H1 (cell line): Measurements from ENCODE around the gene TRIM62. TPM values are rescaled to one million over a fixed set of nuclear protein-coding genes. Genes with fewer than 3 reads are reported as not detected.

Experiments
- CTCF ChIA-PET: fragments of 300-600 bp; sonication (Branson Sonifier 250); formaldehyde crosslinking; loops from one replicate; lab custom pipeline; 2021; ENCODE audit not compliant: partially characterized antibody; lab: Charles Lee
- POLR2A ChIA-PET: fragments of 300-600 bp; sonication (Branson Sonifier 250); formaldehyde crosslinking; loops from one replicate; lab custom pipeline; 2021; ENCODE audit warnings: inconsistent platforms; ENCODE audit not compliant: partially characterized antibody; lab: Charles Lee
- DNase-seq, 2 experiments: peaks; one replicate each; pipeline versions ENCODE4 v3.0.0 to v3.0.0-alpha.2; 2010 to 2022; ENCODE audit warnings: low spot score in 2 of 2, low read depth in 1 of 2, mixed read lengths in 1 of 2
- FAIRE-seq: peaks from 2 replicates; lab custom pipeline; 2011; peaks lifted over from hg19 to GRCh38; lab: Jason Lieb, UNC
- H2AFZ ChIP-seq: 2 replicates; pipeline ENCODE4 v1.8.1; 2012; ENCODE audit warnings: low read length, inconsistent platforms
- H2AK5ac ChIP-seq: 2 replicates; pipeline ENCODE4 v1.6.1; 2013; ENCODE audit warnings: low read depth, low read length
- H2BK120ac ChIP-seq: replicated peaks from 2 replicates; pipeline ENCODE3; 2013; ENCODE audit warnings: low read depth, low read length, inconsistent platforms
- H2BK12ac ChIP-seq: 2 replicates; pipeline ENCODE4 v1.6.1; 2013; ENCODE audit warnings: low read depth, low read length
- H2BK15ac ChIP-seq: 2 replicates; pipeline ENCODE4 v1.6.1; 2013; ENCODE audit warnings: low read length
- H2BK20ac ChIP-seq: 2 replicates; pipeline ENCODE4 v1.6.1; 2013; ENCODE audit warnings: low read length
- H2BK5ac ChIP-seq: 2 replicates; pipeline ENCODE4 v1.6.1; 2013; ENCODE audit warnings: low read depth, low read length
- H3K14ac ChIP-seq: 2 replicates; pipeline ENCODE4 v1.6.1; 2013; ENCODE audit warnings: inconsistent platforms; ENCODE audit not compliant: insufficient read length
- H3K18ac ChIP-seq: 2 replicates; pipeline ENCODE4 v1.6.1; 2013; ENCODE audit warnings: low read length; ENCODE audit errors: extremely low read depth
- H3K23ac ChIP-seq: 2 replicates; pipeline ENCODE4 v1.6.1; 2013; ENCODE audit warnings: inconsistent platforms; ENCODE audit not compliant: insufficient read length
- H3K23me2 ChIP-seq: 2 replicates; pipeline ENCODE4 v1.6.1; 2013; ENCODE audit warnings: low read depth, low read length
- H3K27ac ChIP-seq: 2 replicates; pipeline ENCODE4 v1.6.1; 2011; ENCODE audit warnings: low read depth, low read length, inconsistent platforms
- H3K27me3 ChIP-seq, 4 experiments: replicated peaks in 1 of 4; 1 replicate in 1 of 4; 2 replicates in 3 of 4; pipeline versions ENCODE4 v1.6.1 to v1.8.1; 2011 to 2013; ENCODE audit warnings: low read length in 3 of 4, mild to moderate bottlenecking in 3 of 4, inconsistent platforms in 2 of 4, mixed read lengths in 2 of 4, moderate library complexity in 1 of 4; ENCODE audit not compliant: control insufficient read depth in 3 of 4, insufficient read depth in 3 of 4; ENCODE audit errors: extremely low read depth in 1 of 4
- H3K36me3 ChIP-seq, 4 experiments: 2 replicates each; pipeline versions ENCODE4 v1.6.1 to v1.8.1; 2011 to 2013; ENCODE audit warnings: mild to moderate bottlenecking in 4 of 4, low read length in 3 of 4, moderate library complexity in 2 of 4, control low read depth in 1 of 4, inconsistent platforms in 1 of 4; ENCODE audit not compliant: insufficient read depth in 4 of 4, control insufficient read depth in 2 of 4
- H3K4ac ChIP-seq: replicated peaks from 2 replicates; pipeline ENCODE3; 2013; ENCODE audit warnings: low read length, low read depth, mixed read lengths, inconsistent platforms; ENCODE audit not compliant: insufficient read length
- H3K4me1 ChIP-seq, 4 experiments: replicated peaks in 1 of 4; 1 replicate in 1 of 4; 2 replicates in 3 of 4; pipeline versions ENCODE4 v1.6.1 to v1.8.1; 2011 to 2013; ENCODE audit warnings: low read length in 3 of 4, inconsistent platforms in 2 of 4, mixed read lengths in 1 of 4; ENCODE audit not compliant: insufficient read depth in 4 of 4, control insufficient read depth in 3 of 4
- H3K4me2 ChIP-seq, 2 experiments: 2 replicates each; pipeline versions ENCODE4 v1.6.1 to v1.8.1; 2011 to 2013; ENCODE audit warnings: low read depth in 2 of 2, low read length in 2 of 2, control low read depth in 1 of 2, inconsistent platforms in 1 of 2, mild to moderate bottlenecking in 1 of 2; ENCODE audit not compliant: insufficient read depth in 1 of 2
- H3K4me3 ChIP-seq, 4 experiments: fragments of 200-600, 300-600 bp in 1 of 4; sonication (generic), shearing (Covaris generic), sonication (Bioruptor Twin) in 1 of 4; 2 replicates each; pipeline versions ENCODE4 v1.5.1 to v1.8.1; 2011 to 2016; ENCODE audit warnings: low read length in 4 of 4, low read depth in 3 of 4, control low read depth in 2 of 4, inconsistent platforms in 2 of 4, mild to moderate bottlenecking in 2 of 4, mixed read lengths in 1 of 4, moderate library complexity in 1 of 4; ENCODE audit not compliant: insufficient read depth in 2 of 4; ENCODE audit errors: extremely low read depth in 1 of 4
- H3K56ac ChIP-seq: replicated peaks from 2 replicates; pipeline ENCODE3; 2013; ENCODE audit warnings: low read depth, mild to moderate bottlenecking, mixed read lengths, low read length, inconsistent platforms; ENCODE audit not compliant: insufficient read length
- H3K79me1 ChIP-seq: 2 replicates; pipeline ENCODE4 v1.6.1; 2013; ENCODE audit warnings: low read depth, low read length, control low read depth
- H3K79me2 ChIP-seq, 2 experiments: 2 replicates each; pipeline versions ENCODE4 v1.6.1 to v1.8.1; 2012 to 2013; ENCODE audit warnings: low read length in 2 of 2, mild to moderate bottlenecking in 2 of 2, inconsistent platforms in 1 of 2; ENCODE audit not compliant: insufficient read depth in 2 of 2, control insufficient read depth in 1 of 2
- H3K9ac ChIP-seq, 4 experiments: replicated peaks in 1 of 4; 1 replicate in 1 of 4; 2 replicates in 3 of 4; pipeline versions ENCODE4 v1.6.1 to v1.8.1; 2011 to 2013; ENCODE audit warnings: low read depth in 3 of 4, low read length in 3 of 4, control low read depth in 2 of 4, mild to moderate bottlenecking in 2 of 4, moderate library complexity in 2 of 4, inconsistent platforms in 1 of 4; ENCODE audit errors: extremely low read depth in 1 of 4
- H3K9me3 ChIP-seq, 2 experiments: 2 replicates each; pipeline versions ENCODE4 v1.6.1 to v1.8.1; 2012 to 2013; ENCODE audit warnings: mild to moderate bottlenecking in 2 of 2, moderate library complexity in 2 of 2, control low read depth in 1 of 2, inconsistent platforms in 1 of 2, low read depth in 1 of 2, low read length in 1 of 2, mixed read lengths in 1 of 2; ENCODE audit not compliant: insufficient read depth in 2 of 2
- H4K20me1 ChIP-seq, 2 experiments: replicated peaks in 1 of 2; 2 replicates each; pipeline versions ENCODE3 to v1.8.1; 2011 to 2013; ENCODE audit warnings: inconsistent platforms in 2 of 2, low read length in 2 of 2, mild to moderate bottlenecking in 1 of 2; ENCODE audit not compliant: insufficient read depth in 2 of 2, control insufficient read depth in 1 of 2
- H4K5ac ChIP-seq: 2 replicates; pipeline ENCODE4 v1.6.1; 2013; ENCODE audit warnings: low read length, low read depth, mixed read lengths, inconsistent platforms; ENCODE audit not compliant: insufficient read length
- H4K8ac ChIP-seq: 2 replicates; pipeline ENCODE4 v1.8.0; 2013; ENCODE audit warnings: mild to moderate bottlenecking, moderate library complexity, low read length, inconsistent platforms; ENCODE audit not compliant: insufficient read depth; ENCODE audit errors: extremely low read depth
- H4K91ac ChIP-seq: replicated peaks from 2 replicates; pipeline ENCODE3; 2013; ENCODE audit warnings: low read length, mixed read lengths, inconsistent platforms; ENCODE audit not compliant: insufficient read length
- CREB1 ChIP-seq: IDR thresholded peaks from 2 replicates; pipeline ENCODE4 v1.6.1; 2012; ENCODE audit warnings: inconsistent platforms
- E2F6 ChIP-seq: IDR thresholded peaks from 2 replicates; pipeline ENCODE4 v1.6.1; 2012; ENCODE audit warnings: inconsistent platforms
- HDAC2 ChIP-seq, 2 experiments: fragments of 300-600 bp in 1 of 2; sonication (generic) in 1 of 2; IDR thresholded peaks; 2 replicates each; pipeline ENCODE4 v1.6.1; 2011 to 2012; ENCODE audit warnings: low read depth in 2 of 2, low read length in 2 of 2, mild to moderate bottlenecking in 2 of 2, moderate library complexity in 2 of 2, borderline replicate concordance in 1 of 2, inconsistent platforms in 1 of 2
- HDAC6 ChIP-seq: IDR thresholded peaks from one replicate; pipeline ENCODE4 v1.7.1; 2012; ENCODE audit warnings: low read depth, mild to moderate bottlenecking, inconsistent platforms, low read length, moderate library complexity
- NANOG ChIP-seq: IDR thresholded peaks from 2 replicates; pipeline ENCODE4 v1.6.1; 2011; ENCODE audit warnings: low read length, low read depth, mild to moderate bottlenecking, inconsistent platforms; ENCODE audit not compliant: insufficient read depth, poor library complexity, severe bottlenecking
- NRF1 ChIP-seq: IDR thresholded peaks from 2 replicates; pipeline ENCODE4 v1.6.1; 2011; ENCODE audit warnings: mild to moderate bottlenecking, low read depth, low read length, improper control_type of control experiment
- POLR2AphosphoS5 ChIP-seq: IDR thresholded peaks from 2 replicates; pipeline ENCODE4 v1.6.1; 2011; ENCODE audit warnings: low read depth, low read length
- RAD21 ChIP-seq, 2 experiments: IDR thresholded peaks in 1 of 2; conservative IDR thresholded peaks in 1 of 2; 2 replicates each; pipeline ENCODE4 v1.6.1; 2011; ENCODE audit warnings: low read depth in 2 of 2, low read length in 2 of 2, improper control_type of control experiment in 1 of 2, inconsistent platforms in 1 of 2, mild to moderate bottlenecking in 1 of 2, moderate library complexity in 1 of 2
- RXRA ChIP-seq: IDR thresholded peaks from 2 replicates; pipeline ENCODE4 v1.6.1; 2011; ENCODE audit warnings: low read depth, mild to moderate bottlenecking, low read length, moderate library complexity; ENCODE audit not compliant: insufficient read depth
- SP4 ChIP-seq: IDR thresholded peaks from 2 replicates; pipeline ENCODE4 v1.6.1; 2012; ENCODE audit warnings: low read length, inconsistent platforms
- SRF ChIP-seq: IDR thresholded peaks from 2 replicates; pipeline ENCODE4 v1.6.1; 2011; ENCODE audit warnings: mild to moderate bottlenecking, low read depth, low read length, moderate library complexity
- TBP ChIP-seq: IDR thresholded peaks from 2 replicates; pipeline ENCODE4 v1.6.1; 2011; ENCODE audit warnings: low read depth, low read length, improper control_type of control experiment
- WGBS, 2 experiments: shearing (Covaris generic) in 1 of 2; methylation state at CpG; one replicate each; pipeline versions ENCODE4 v1.1.6 to v1.1.7; 2013 to 2015; ENCODE audit warnings: low lambda C conversion rate in 2 of 2, mixed read lengths in 2 of 2, inconsistent platforms in 1 of 2, low coverage in 1 of 2, missing lambda C conversion rate in 1 of 2; ENCODE audit not compliant: insufficient replicate concordance in 2 of 2, insufficient coverage in 1 of 2, insufficient read length in 1 of 2; ENCODE audit errors: extremely low coverage in 1 of 2, missing lambda C conversion rate in 1 of 2; 5-methylcytosine and 5-hydroxymethylcytosine counted together
- polyA plus RNA-seq, 7 experiments: library from polyadenylated mRNA; depleted of rRNA in 3 of 7; stranded (reverse) in 5 of 7; unstranded in 2 of 7; fragments of >200 nt in 5 of 7; fragments of 200-250 nt in 2 of 7; gene quantifications; 1 replicate in 5 of 7; 2 replicates in 1 of 7; 4 replicates in 1 of 7; pipeline versions ENCODE4 v1.2.1 to v1.2.3, GENCODE V29; 2011 to 2013; ENCODE audit warnings: missing spikeins in 2 of 7, mixed read lengths in 2 of 7
- total RNA-seq: library from RNA; stranded (reverse); fragmentation: NEBNext Ultra II Directional; extraction: Animal tissue kit (Norgen Biotek cat#: 25700); gene quantifications from 2 replicates; pipeline ENCODE4 v1.2.1, GENCODE V29; 2021

TRIM62 gene
- total and polyA plus RNA-seq, 2 of the 8 experiments (the other 6 are each of a cell fraction or from before 2014, with no cell fraction given) = 6.3 to 10.8 TPM

- no peak overlapping the region for H2BK120ac ChIP-seq
- WGBS, 2 experiments = 90% methylated on average over 13 of the region's 13 CpGs; no CpG with 5 or more reads in 1 of the 2 experiments
- no peak for TF ChIP-seq HDAC2 (IDR thresholded peaks at IDR 0.05; ENCODE audit: borderline replicate concordance in 1 of 2, low read depth in 2 of 2, low read length in 2 of 2)
- no peak for TF ChIP-seq NRF1
- TF ChIP-seq POLR2AphosphoS5 = no peak
- TF ChIP-seq SP4 = no peak
- no peak for TF ChIP-seq RAD21 (IDR thresholded peaks at IDR 0.05 in 1 of 2, conservative IDR thresholded peaks at IDR 0.05 in 1 of 2; ENCODE audit: low read depth in 2 of 2, low read length in 2 of 2)
- TF ChIP-seq TBP = no peak
- TF ChIP-seq RXRA = no peak
- no peak for TF ChIP-seq CREB1
- TF ChIP-seq HDAC6 = no peak
- TF ChIP-seq NANOG = no peak
- no peak for TF ChIP-seq SRF
- TF ChIP-seq E2F6 = no peak
These were observed 64.3 kb downstream of the TRIM62 start for GRCh38 chr1:33117440-33118085.

More at GRCh38 chr1:33117440-33118085, 64.3 kb downstream of the TRIM62 start:
- Histone ChIP-seq H3K23me2 (no peaks in the 10 kb centered on the region), H3K9ac (no peak overlapping the region), H3K36me3 (no peaks in the 10 kb centered on the region), H3K14ac (no peak overlapping the region), H4K5ac (no peak overlapping the region), H3K4me3 (no peak overlapping the region), H2BK5ac (no peak overlapping the region), H4K20me1 (no peaks in the 10 kb centered on the region), H2BK15ac (no peak overlapping the region), H2BK20ac (no peak overlapping the region), H3K79me2 (no peaks in the 10 kb centered on the region), H3K4me1 (no peaks in the 10 kb centered on the region; a peak in 3 of 7 replicates), H2BK12ac (no peak overlapping the region), H3K4me2 (no peak overlapping the region), H3K23ac (no peak overlapping the region), H3K27me3 (peaks cover 0 to 15% (median 7%) of the 10 kb centered on the region in 4 experiments; a peak in 5 of 7 replicates), H4K91ac (no peak overlapping the region), H3K18ac (no peak overlapping the region), H2AFZ (no peak overlapping the region), H2AK5ac (no peak overlapping the region), H3K79me1 (no peaks in the 10 kb centered on the region), H3K9me3 (no peaks in the 10 kb centered on the region), H3K4ac (no peak overlapping the region), H3K56ac (no peak overlapping the region), H3K27ac (no peak overlapping the region), H4K8ac (no peak overlapping the region)
- peak in 1 of 2 experiments; percentile 13 for DNase-seq
- CTCF ChIA-PET = interaction anchor here (0.7 to 2.7 kb wide), 6 partner anchors 9 to 181 kb away, joined by 3 to 9 read pairs (median 4); no protein-coding TSS in a partner anchor
- POLR2A ChIA-PET = interaction anchor here (0.6 kb wide), 1 partner anchor 475 kb away, joined by 4 read pairs; no protein-coding TSS in a partner anchor
- no peak for FAIRE-seq
